ENCODE results near the gene NPVF.

GRCh38 chr7:25192043-25192442 lies 36.2 kb downstream of the NPVF start:
- no peak for TF ChIP-seq POLR2AphosphoS5 (IDR thresholded peaks at IDR 0.05)
- no peak for TF ChIP-seq EP300 (IDR thresholded peaks at IDR 0.05)
- no peak for TF ChIP-seq CTCF (IDR thresholded peaks at IDR 0.05)

All from suprapubic skin (tissue), 4 donors.